Esophagus mucosa (tissue), 1 donor: ENCODE measurements around the gene A1BG. TPM values are rescaled to one million over a fixed set of nuclear protein-coding genes. Genes with fewer than 3 reads are reported as not detected.
A peak's percentile ranks its signal among the peaks of the same experiment; 100 is the strongest.
"Not testable (repeated sequence)": the region's sequence is repeated elsewhere in the genome, so short reads cannot be mapped to it uniquely, and the experiment has no call there.

ENCODE experiments used
- ATAC-seq: fragments of 200-7000 bp; cut with Tn5 transposase; one replicate; pipeline ENCODE4 v1.9.1; 2020
- total RNA-seq: library from RNA; stranded (reverse); gene quantifications from one replicate; pipeline ENCODE4 v1.2.4, GENCODE V29; 2023
- donor health status: DM: yes; HTN: yes; CAD: no.

The A1BG gene
- total RNA-seq, 1 donor from 2014 or later, result 3.5 TPM

GRCh38 chr19:58335630-58336029 is 17.7 kb downstream of the A1BG start:
- ATAC-seq, result no peak

- ATAC-seq, result no peak
These were observed 18.5 kb downstream of the A1BG start for GRCh38 chr19:58334691-58335249.

GRCh38 chr19:58332697-58333096 is 20.6 kb downstream of the A1BG start:
- no peak for ATAC-seq

- ATAC-seq, result no peak
These were observed 22.8 kb downstream of the A1BG start for GRCh38 chr19:58330458-58330857.

- no peak for ATAC-seq
These were observed 24.3 kb downstream of the A1BG start for GRCh38 chr19:58328999-58329398.

GRCh38 chr19:58326914-58327726 is 26.2 kb downstream of the A1BG start, which contains the start of gene ZSCAN22:
ZSCAN22 (plus strand) TSS chr19:58326994; CDS start chr19:58334803, 7,809 bp downstream.
- peak; percentile 95 for ATAC-seq

GRCh38 chr19:58326501-58326913 is 26.8 kb downstream of the A1BG start:
- no peak for ATAC-seq

- ATAC-seq, result peak; percentile 34
These were observed 27.8 kb downstream of the A1BG start for GRCh38 chr19:58325311-58326022.

GRCh38 chr19:58319241-58319640 is 34.1 kb downstream of the A1BG start:
- peak; percentile 90 for ATAC-seq

- ATAC-seq, result no peak
These were observed 35.0 kb downstream of the A1BG start for GRCh38 chr19:58318297-58318696.

- no peak for ATAC-seq
These were observed 35.7 kb downstream of the A1BG start for GRCh38 chr19:58317476-58318072.

GRCh38 chr19:58315580-58315979 is 37.7 kb downstream of the A1BG start:
- ATAC-seq, result no peak

- no peak for ATAC-seq
These were observed 41.9 kb downstream of the A1BG start for GRCh38 chr19:58311345-58311865.

GRCh38 chr19:58310685-58311084 is 42.6 kb downstream of the A1BG start:
- ATAC-seq, result not testable (repeated sequence)

- ATAC-seq, result no peak
These were observed 45.6 kb downstream of the A1BG start for GRCh38 chr19:58307736-58308135.

- ATAC-seq, result no peak
These were observed 47.4 kb downstream of the A1BG start for GRCh38 chr19:58305932-58306323.

- peak; percentile 99 for ATAC-seq
These were observed 48.0 kb downstream of the A1BG start, which contains the start of gene ERVK3-1 for GRCh38 chr19:58305065-58305931. ERVK3-1 (plus strand) TSS chr19:58305377; CDS start chr19:58312169, 6,792 bp downstream.

GRCh38 chr19:58304748-58305064 is 48.6 kb downstream of the A1BG start:
- peak; percentile 4 for ATAC-seq

GRCh38 chr19:58304255-58304654 is 49.0 kb downstream of the A1BG start:
- ATAC-seq, result no peak

- no peak for ATAC-seq
These were observed 52.7 kb downstream of the A1BG start for GRCh38 chr19:58300620-58301019.

GRCh38 chr19:58296104-58296503 is 57.2 kb downstream of the A1BG start:
- no peak for ATAC-seq
